ENCODE data around the gene SORCS1. TPM values are rescaled to one million over a fixed set of nuclear protein-coding genes. Genes with fewer than 3 reads are reported as not detected.

The SORCS1 gene
- total RNA-seq, 1 donor from 2014 or later, result 1.1 TPM

- Histone ChIP-seq H3K27me3 (ENCODE audit: insufficient read depth, low read length) (no peaks in the 10 kb centered on the region), H3K9ac (ENCODE audit: low read length) (no peak overlapping the region), H3K4me2 (ENCODE audit: low read length) (no peak overlapping the region), H3K4me3 (ENCODE audit: insufficient read depth, low read depth, low read length) (no peak overlapping the region), H3K27ac (ENCODE audit: low read depth, low read length) (no peak overlapping the region), H3K36me3 (ENCODE audit: insufficient read depth, low read length) (no peaks in the 10 kb centered on the region), H3K4me1 (ENCODE audit: insufficient read depth, low read length) (no peaks in the 10 kb centered on the region), H3K9me3 (ENCODE audit: insufficient read depth, low read depth, low read length) (no peaks in the 10 kb centered on the region), H3K79me2 (ENCODE audit: insufficient read depth, low read length) (no peaks in the 10 kb centered on the region), H2AFZ (ENCODE audit: low read depth, low read length) (no peak overlapping the region), H4K20me1 (ENCODE audit: insufficient read depth, low read length) (no peaks in the 10 kb centered on the region)
- Mint-ChIP-seq H3K36me3 (ENCODE audit: low read depth, unreplicated experiment) (no peaks in the 10 kb centered on the region), H3K4me1 (ENCODE audit: low read depth, unreplicated experiment) (no peaks in the 10 kb centered on the region), H3K4me3 (ENCODE audit: unreplicated experiment) (no peak overlapping the region), H3K27ac (ENCODE audit: unreplicated experiment) (no peak overlapping the region), H3K9me3 (ENCODE audit: unreplicated experiment) (no peaks in the 10 kb centered on the region), H3K27me3 (ENCODE audit: low read depth, unreplicated experiment) (no peaks in the 10 kb centered on the region)
- no peak for DNase-seq (ENCODE audit: low read depth)
- TF ChIP-seq CTCF (IDR thresholded peaks at IDR 0.05; ENCODE audit: insufficient read depth, low read depth, low read length) (no peak), EZH2 (IDR thresholded peaks at IDR 0.05; ENCODE audit: insufficient read depth, low read length) (no peak)
- FAIRE-seq, result no peak
Observed at GRCh38 chr10:106722524-106722923, 442.0 kb downstream of the SORCS1 start.

GRCh38 chr10:106720683-106721082 lies 443.8 kb downstream of the SORCS1 start:
- H3K4me1 ChIP-seq (ENCODE audit: insufficient read depth, low read length), result no peaks in the 10 kb centered on the region
- no peak overlapping the region for H3K4me2 ChIP-seq (ENCODE audit: low read length)
- H3K9me3 ChIP-seq (ENCODE audit: insufficient read depth, low read depth, low read length), result no peaks in the 10 kb centered on the region
- H3K4me3 ChIP-seq (ENCODE audit: insufficient read depth, low read depth, low read length), result no peak overlapping the region
- DNase-seq (ENCODE audit: low read depth) (no peak), FAIRE-seq (no peak)
- no peak overlapping the region for H2AFZ ChIP-seq (ENCODE audit: low read depth, low read length)
- no peaks in the 10 kb centered on the region for H3K36me3 Mint-ChIP-seq (ENCODE audit: low read depth, unreplicated experiment)
- H3K27ac ChIP-seq (ENCODE audit: low read depth, low read length), result no peak overlapping the region
- no peaks in the 10 kb centered on the region for H3K4me1 Mint-ChIP-seq (ENCODE audit: low read depth, unreplicated experiment)
- TF ChIP-seq CTCF (IDR thresholded peaks at IDR 0.05; ENCODE audit: insufficient read depth, low read depth, low read length) (no peak), EZH2 (IDR thresholded peaks at IDR 0.05; ENCODE audit: insufficient read depth, low read length) (no peak)
- no peaks in the 10 kb centered on the region for H3K27me3 Mint-ChIP-seq (ENCODE audit: low read depth, unreplicated experiment)
- H3K27ac Mint-ChIP-seq (ENCODE audit: unreplicated experiment), result no peak overlapping the region
- no peak overlapping the region for H3K4me3 Mint-ChIP-seq (ENCODE audit: unreplicated experiment)
- no peaks in the 10 kb centered on the region for H3K9me3 Mint-ChIP-seq (ENCODE audit: unreplicated experiment)
- no peaks in the 10 kb centered on the region for H4K20me1 ChIP-seq (ENCODE audit: insufficient read depth, low read length)
- no peaks in the 10 kb centered on the region for H3K36me3 ChIP-seq (ENCODE audit: insufficient read depth, low read length)
- H3K79me2 ChIP-seq (ENCODE audit: insufficient read depth, low read length), result no peaks in the 10 kb centered on the region
- no peaks in the 10 kb centered on the region for H3K27me3 ChIP-seq (ENCODE audit: insufficient read depth, low read length)
- no peak overlapping the region for H3K9ac ChIP-seq (ENCODE audit: low read length)

GRCh38 chr10:106716381-106716780 lies 448.1 kb downstream of the SORCS1 start:
- DNase-seq (ENCODE audit: low read depth), result no peak
- Histone ChIP-seq H3K27ac (ENCODE audit: low read depth, low read length) (no peak overlapping the region), H3K36me3 (ENCODE audit: insufficient read depth, low read length) (no peaks in the 10 kb centered on the region), H4K20me1 (ENCODE audit: insufficient read depth, low read length) (no peaks in the 10 kb centered on the region), H2AFZ (ENCODE audit: low read depth, low read length) (no peak overlapping the region), H3K4me3 (ENCODE audit: insufficient read depth, low read depth, low read length) (no peak overlapping the region), H3K4me2 (ENCODE audit: low read length) (no peak overlapping the region), H3K9ac (ENCODE audit: low read length) (no peak overlapping the region), H3K9me3 (ENCODE audit: insufficient read depth, low read depth, low read length) (no peaks in the 10 kb centered on the region), H3K4me1 (ENCODE audit: insufficient read depth, low read length) (no peaks in the 10 kb centered on the region), H3K27me3 (ENCODE audit: insufficient read depth, low read length) (no peaks in the 10 kb centered on the region), H3K79me2 (ENCODE audit: insufficient read depth, low read length) (no peaks in the 10 kb centered on the region)
- FAIRE-seq, result no peak
- Mint-ChIP-seq H3K4me3 (ENCODE audit: unreplicated experiment) (no peak overlapping the region), H3K4me1 (ENCODE audit: low read depth, unreplicated experiment) (no peaks in the 10 kb centered on the region), H3K27me3 (ENCODE audit: low read depth, unreplicated experiment) (no peaks in the 10 kb centered on the region), H3K9me3 (ENCODE audit: unreplicated experiment) (no peaks in the 10 kb centered on the region), H3K36me3 (ENCODE audit: low read depth, unreplicated experiment) (no peaks in the 10 kb centered on the region), H3K27ac (ENCODE audit: unreplicated experiment) (no peak overlapping the region)
- TF ChIP-seq EZH2 (IDR thresholded peaks at IDR 0.05; ENCODE audit: insufficient read depth, low read length), result no peak
- no peak for TF ChIP-seq CTCF (IDR thresholded peaks at IDR 0.05; ENCODE audit: insufficient read depth, low read depth, low read length)
